Rectal smooth muscle tissue (tissue), 1 donor: ENCODE measurements around the gene VCPKMT.

ENCODE experiments used
- H3K27ac ChIP-seq: one replicate; pipeline ENCODE4 v1.7.0; 2013; ENCODE audit warnings: low read depth, low read length, inconsistent platforms
- H3K27me3 ChIP-seq: one replicate; pipeline ENCODE4 v1.7.0; 2013; ENCODE audit warnings: low read length; ENCODE audit not compliant: control insufficient read depth, insufficient read depth
- H3K36me3 ChIP-seq: one replicate; pipeline ENCODE4 v1.7.0; 2013; ENCODE audit warnings: low read length; ENCODE audit not compliant: control insufficient read depth, insufficient read depth
- H3K4me1 ChIP-seq: one replicate; pipeline ENCODE4 v1.7.0; 2013; ENCODE audit warnings: low read length; ENCODE audit not compliant: control insufficient read depth, insufficient read depth
- H3K4me3 ChIP-seq: one replicate; pipeline ENCODE4 v1.7.0; 2013; ENCODE audit warnings: low read length
- H3K9ac ChIP-seq: one replicate; pipeline ENCODE4 v1.7.0; 2013; ENCODE audit warnings: low read length

Gene VCPKMT

DNA sequence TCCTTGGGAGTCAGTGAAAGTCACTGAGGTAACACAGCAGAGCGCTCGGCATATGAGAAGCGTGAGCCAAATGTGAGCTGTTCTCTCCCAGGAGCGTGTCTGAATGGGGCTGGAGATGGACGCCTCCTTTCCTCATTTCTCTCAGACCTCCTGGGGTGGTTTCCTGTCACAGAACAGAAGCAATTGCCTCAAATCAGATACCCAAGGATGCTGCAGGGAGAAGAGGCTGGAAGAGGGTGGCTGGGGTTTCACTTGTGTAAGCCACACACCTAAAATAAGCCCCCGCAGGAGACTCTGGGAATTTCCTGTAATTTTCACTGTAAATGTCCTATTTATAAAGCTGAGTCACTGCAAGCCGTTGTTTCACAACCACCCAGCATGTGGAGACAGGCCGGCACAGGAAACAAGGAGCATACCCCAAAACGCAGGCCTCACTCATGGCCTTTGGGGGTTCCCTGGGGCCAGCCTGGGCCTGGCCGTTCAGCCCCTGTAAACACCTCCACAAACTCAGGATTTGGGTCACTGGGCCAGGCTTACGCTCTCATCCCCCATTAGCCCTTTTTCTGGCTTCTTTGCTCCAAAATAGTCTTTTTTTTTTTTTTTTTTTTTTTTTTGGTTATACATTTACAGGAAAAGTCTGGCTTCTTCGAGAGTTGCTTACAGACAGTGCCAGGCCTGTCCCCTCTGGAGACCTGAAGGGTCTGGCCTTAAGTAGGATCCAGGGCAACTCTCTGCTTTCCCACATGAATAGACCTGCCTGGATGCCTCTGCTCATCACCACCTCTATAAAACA is 55.3 kb downstream of the VCPKMT start:
- H3K36me3 ChIP-seq, result no peaks in the 10 kb centered on the region
- no peak overlapping the region for H3K9ac ChIP-seq
- peak overlapping the region; percentile 5 for H3K4me3 ChIP-seq
- no peaks in the 10 kb centered on the region for H3K4me1 ChIP-seq
- no peaks in the 10 kb centered on the region for H3K27me3 ChIP-seq
- H3K27ac ChIP-seq, result peak overlapping the region; percentile 49

DNA sequence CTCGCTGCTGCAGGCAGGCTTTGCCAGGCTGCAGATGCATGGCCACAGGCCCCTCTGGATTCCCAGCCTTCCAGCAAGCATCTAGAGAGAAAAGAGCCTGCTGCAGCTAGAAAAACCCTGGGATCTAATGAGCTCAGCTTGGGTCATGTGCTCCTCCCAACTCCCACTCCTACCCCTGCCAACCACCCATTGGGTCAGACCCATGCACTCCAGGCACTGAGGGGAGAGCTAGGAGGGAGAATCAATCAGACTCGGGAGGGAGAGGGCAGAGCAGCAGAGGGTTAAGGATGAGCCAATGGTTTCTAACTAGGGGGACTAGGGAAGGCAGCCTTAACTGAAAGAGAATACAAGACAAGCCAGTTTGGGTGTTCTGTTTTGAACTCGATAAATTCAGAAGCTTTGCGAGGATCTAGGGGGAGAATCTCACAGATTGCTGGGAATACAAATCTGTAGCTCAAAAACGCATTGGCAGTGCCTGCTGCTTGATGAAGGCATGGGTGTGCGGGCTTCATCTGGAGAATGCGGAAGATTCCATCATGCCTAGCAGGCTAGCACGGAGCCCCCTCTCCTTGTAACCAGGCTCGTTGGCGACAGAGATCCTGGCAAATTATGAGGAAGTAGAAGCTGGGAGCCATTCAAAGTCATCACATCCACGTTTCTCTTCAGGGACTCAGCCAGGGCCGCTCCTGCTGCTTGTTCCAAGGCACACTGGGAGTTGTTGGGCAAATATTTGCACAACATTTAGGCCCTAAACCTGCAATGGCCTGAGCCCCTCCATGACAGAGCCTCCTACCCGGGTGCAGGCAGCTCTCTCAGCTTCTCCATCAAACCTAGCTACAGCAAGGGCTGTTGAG is 56.4 kb downstream of the VCPKMT start:
- no peaks in the 10 kb centered on the region for H3K4me1 ChIP-seq

More for the DNA sequence above, 56.4 kb downstream of the VCPKMT start:
- H3K36me3 ChIP-seq, result no peaks in the 10 kb centered on the region
- H3K4me3 ChIP-seq, result no peak overlapping the region
- peak overlapping the region; percentile 49 for H3K27ac ChIP-seq
- no peak overlapping the region for H3K9ac ChIP-seq
- H3K27me3 ChIP-seq, result no peaks in the 10 kb centered on the region
